Suppressor macrophage treated with lipopolysaccharide for 1 hour (primary cell): Measurements from ENCODE around the gene TGFB2.
A peak's percentile ranks its signal among the peaks of the same experiment; 100 is the strongest.

Experiments used
- DNase-seq, 3 donors: peaks; one replicate each; pipeline ENCODE4 v3.0.0-alpha.2; 2020 to 2022

Gene TGFB2

DNA sequence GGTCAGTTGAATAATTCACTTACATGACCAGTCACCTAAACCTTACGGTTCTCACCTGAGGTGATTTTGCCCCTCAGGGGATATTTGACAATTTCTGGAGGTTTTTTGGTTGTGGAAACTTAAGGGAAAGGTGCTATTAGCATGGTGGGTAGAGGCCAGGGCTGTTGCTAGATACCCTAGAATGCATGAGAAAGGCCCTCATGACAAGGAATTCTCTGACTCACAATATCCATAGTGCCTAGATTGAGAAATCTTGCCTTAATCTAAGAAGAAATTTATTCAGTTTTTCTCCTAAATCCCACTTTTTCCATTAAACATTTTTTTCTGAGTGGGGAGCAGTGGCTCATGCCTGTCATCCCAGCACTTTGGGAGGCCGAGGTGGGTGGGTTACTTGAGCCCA is 119.7 kb downstream of the TGFB2 start:
- DNase-seq, result no peak

DNA sequence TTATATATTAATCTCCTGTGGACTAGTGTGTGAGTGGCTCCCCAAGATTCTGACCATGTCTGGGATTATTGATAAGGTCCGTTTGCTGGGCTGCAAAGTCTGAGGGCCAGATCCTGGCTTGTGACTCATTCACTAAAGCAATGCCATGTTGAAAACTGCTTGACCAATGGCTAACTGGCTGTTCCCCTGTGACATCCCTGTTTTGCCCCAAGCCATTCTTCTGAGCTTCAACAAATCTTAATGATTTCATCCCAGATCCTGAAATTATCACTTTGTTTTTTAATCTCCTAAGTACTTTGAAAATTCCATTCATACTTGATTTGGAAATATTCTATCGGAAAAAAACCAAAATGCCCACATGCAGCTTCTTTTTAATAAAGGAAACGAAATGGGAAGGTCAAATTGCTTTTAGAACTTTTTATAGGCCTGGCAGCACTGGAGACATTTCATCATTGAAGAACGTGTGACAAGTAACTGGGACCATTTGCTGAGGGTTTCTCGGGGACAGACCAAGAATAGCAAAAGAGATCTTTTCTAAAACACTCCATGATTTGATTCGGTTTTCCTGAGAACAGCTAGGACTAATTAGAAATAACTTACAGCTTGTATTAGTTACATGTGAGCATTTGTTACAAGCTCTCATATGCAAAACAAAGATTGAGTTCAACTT is 121.3 kb downstream of the TGFB2 start:
- no peak for DNase-seq

DNA sequence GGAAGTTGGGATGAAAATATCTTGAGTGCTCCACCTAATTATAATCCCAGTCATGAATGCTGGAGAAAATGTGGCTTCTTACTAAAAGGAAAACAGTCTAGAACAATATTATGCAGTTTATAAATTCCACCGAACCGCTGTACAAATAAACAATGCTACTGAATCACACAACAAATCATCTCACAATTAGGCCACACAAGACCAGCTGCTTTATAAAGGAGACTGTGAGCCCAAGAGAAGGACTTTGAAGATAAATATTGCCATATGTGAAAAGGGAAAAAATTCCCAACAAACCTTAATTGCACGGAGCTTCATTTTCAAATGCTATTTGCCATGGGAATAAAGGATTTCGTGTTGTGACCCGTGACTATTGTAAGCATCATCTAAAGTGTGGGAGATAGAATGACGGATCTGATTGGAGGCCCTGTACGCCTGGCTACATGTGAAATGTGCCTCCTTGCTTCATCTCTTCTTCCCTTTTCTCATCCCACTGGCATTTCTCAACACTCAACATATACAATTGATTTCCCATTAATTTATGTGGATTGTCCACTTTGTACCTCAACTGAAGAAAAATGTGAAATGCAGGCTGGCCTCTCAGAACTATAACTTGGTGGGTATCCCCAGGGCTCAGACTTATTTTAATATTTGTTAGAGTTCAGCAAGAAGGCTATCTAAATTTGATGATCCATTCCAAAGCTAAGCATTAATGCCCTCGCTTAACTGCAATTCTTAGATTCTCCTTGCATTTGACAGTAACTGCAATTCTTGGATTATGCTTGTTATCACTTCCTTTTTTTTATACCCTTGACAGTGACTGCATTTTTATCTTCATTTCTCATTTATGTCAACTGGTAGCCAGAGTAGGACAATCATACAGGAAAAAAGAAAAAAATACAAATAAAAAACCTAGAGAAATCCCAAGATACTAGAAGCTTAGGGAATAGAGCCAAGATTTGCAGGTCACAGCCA is 122.3 kb downstream of the TGFB2 start:
- DNase-seq, result peak; percentile 33 to 43 (median 37)

DNA sequence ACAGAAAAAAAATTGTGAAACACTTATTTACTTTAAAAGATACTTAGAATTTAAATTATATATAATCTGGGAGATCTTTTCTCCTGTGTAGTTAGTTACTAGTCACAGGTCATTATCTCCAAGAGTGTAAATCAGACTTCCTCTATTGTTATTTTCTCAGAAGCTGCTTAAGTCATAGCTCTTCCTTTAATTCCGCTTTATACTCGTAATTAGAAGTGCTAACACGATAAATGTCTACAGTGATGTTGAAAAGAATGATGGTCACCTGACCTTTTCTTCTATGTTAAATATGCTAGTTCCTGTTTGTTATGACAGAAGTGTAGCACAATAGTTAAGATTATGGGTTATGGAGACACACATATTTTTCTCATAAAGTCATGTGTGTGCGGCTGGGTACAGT is 123.6 kb downstream of the TGFB2 start:
- DNase-seq, result peak; percentile 38 to 72 (median 66)

DNA sequence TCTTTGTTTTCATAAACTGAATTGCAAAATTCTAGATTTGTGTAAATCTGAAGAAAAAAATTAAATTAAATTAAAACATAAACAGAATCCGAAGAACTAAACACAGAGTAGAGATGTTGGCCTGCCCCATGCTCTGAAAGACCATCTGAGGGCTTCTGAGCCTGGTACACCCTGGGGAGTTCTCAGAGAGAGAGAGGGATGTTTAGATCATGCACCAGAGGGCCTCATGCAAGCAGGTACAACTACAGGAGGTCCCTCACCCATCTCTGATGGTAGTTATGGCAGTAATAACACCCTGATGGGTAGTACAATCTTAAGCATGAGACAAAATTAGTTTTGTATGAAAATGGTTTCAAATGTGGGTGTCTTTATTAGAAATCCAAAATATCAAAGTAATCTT is 127.7 kb downstream of the TGFB2 start:
- DNase-seq, result no peak

DNA sequence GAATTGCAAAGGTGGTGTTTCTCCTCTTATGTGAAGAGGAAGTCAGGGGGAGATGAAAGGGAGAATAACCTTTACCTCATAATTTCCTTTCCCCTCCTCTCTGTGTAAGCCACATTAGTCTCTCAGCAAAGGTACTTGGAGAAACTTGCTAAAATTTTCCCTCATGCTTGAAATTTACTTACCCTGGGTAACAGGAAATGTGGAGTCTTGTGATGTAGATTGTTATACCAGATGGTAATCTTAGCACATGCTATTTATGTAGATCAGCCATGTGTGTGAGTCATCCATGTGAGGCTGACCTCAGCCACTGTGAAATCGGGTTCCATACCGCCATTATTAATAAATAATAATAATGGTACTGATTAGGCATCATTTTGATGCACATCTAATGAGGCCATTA is 128.4 kb downstream of the TGFB2 start:
- peak; percentile 52 to 68 (median 57) for DNase-seq

DNA sequence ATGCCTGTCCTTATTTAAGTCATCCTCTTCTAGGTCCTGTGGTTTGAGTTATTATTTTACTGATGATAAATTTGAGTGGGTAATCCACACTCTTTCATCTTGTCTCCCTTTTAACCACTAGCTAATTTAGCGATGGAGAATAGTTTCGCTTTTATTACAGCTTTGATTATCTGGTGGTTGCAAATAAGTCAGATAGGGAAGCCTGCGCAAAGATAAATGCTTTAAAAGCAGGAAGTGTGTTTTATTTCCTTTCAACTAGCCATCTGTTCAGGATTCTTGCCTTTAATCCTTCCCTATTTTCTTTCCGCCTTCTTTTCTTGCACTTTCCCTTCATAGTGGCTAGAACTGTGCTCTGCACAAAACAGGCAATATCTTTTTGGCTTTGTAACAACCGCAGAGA is 129.0 kb downstream of the TGFB2 start:
- peak in 2 of 3 donors; percentile 21 to 41 for DNase-seq

DNA sequence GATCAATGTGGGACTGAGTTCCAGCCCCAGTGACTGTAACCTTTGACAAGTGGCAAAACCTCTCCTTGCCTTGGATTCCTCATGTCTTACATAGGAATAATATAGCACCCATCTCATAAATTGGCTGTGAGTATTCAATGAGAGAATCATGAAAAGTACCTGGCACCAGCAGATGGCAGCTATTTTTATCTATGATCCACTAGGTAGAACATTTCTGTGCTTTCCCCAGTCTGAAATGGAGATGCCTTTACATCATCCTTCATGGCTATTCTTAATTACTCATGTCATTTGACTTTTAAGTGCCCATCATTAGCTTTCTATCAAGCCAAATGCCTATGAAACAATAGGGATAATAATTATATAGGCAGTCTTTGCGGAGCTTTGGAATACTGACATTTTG is 130.1 kb downstream of the TGFB2 start:
- DNase-seq, result no peak

DNA sequence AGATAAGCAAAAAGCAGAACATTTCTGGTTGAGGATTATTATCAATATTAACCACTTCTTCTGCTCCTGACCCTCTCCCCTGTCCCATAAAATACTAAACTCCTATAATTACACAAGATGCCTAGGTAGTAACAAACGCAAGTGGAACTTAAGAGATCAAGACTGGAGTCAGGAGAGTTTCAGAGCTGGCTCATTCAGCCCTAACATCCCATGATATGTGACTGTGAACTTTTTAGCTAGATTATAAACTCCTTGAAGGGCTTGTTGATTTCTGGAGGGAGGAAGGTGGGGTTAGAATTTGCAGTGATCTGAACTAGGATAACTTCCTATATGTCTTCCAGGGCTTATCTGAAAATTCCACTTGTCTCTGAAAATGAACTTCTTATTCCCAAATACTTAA is 130.6 kb downstream of the TGFB2 start:
- no peak for DNase-seq

DNA sequence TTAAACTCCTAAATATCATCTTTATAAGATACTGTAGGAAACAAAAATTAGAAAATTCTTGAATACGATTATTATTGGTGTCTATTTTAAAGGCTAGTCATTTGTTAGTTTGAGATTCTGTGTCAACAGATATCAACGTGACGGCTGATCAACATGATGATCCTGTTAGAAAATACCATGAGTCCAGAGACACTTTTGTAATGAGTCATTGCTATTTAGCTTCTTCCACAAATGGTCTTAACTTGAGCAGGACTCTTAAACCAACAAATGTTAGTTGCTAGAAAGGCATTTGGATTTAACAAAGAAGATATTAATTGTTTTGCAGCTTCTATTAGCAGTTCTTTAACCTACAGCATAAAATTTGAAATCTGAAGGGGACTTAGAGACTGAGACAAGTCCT is 131.2 kb downstream of the TGFB2 start:
- DNase-seq, result no peak

DNA sequence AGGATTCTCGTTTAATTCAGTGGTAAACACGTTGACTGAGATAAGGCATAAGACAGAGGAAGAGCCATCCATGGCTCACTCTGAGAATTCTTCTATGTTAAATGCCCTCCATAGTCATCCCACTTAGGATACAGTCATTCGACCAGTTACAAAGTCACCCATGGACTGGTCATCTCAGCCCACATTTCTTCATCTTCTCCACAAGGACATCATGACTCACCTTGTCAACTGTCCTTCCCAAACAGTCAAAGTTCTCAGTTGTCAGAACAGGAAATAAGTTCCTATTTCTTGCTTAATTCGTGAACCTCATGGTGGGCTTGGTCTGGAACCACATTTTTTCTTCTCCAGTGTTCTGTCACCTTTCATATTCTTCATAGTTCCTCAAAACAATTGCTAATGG is 133.2 kb downstream of the TGFB2 start:
- peak; percentile 57 to 85 (median 81) for DNase-seq

DNA sequence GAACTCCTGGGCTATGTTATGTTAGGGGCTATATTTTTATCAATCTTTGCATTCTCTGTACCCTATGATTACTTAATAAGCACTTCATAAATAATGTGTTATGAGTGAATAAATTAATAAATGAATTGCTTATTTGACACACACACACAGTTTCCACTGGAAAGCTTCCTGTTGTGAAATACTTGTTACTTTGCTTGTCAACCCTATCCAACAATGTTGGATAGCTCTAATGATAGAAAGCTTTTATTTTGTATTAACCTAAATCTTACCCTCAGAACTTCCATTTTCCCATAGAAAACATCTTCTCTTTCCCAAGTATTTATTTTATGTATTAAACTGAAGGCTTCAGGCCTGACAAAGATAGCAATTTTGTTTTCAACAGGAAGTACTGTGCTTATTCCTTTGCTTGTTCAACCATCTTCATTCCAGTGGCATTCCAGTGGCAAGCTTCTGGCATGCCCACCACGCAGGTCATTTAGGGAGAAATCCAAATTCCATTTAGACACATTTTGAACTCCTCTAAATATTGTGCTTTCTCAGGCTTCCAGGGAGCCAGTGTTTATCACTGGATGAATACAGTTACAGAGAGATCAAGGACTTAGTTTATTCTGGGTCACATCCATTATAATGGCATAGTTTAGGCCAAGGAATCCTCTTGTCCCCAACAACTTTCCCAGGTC is 134.4 kb downstream of the TGFB2 start:
- DNase-seq, result no peak

DNA sequence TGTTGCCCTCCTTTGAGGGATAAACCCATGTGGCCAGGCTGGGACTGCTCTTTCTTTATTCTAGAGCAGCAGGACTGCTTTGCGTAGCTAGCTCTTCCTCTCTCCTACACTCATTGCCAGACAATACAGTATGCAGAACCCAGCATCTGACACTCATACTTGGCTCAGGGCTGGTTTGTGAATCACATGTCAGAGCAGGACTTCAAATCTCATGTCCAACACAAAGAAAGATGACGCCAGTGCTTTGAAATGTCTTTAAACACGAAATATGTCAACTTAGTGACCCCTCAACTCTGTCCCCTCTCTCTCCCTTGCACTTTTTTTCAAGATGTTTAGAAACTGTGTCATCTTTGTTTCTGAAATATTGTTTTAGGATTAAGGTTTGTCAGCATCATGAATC is 135.0 kb downstream of the TGFB2 start:
- no peak for DNase-seq

DNA sequence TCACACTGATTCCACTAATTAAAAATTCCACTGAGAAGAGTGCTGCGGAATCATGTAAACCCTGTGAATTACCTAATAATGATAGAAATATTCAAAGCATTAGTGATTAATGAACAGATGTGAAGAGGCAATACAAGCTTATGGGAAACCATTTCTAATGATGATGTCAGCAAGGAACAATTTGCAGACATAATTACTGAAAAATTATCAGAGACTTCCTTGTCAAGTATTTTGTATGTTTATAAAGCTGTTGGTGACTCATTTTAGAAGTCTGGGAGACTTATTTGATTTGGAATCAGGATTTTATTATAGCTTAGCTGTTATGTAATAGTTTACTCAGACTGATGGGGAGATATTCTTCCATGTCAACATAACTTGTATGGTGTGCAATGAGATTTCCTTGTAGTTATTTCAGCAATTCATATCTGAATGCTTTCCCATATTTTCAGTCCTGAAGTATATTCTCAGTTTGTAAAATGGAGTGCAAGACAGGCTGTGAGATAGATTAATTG is 135.5 kb downstream of the TGFB2 start:
- no peak for DNase-seq

DNA sequence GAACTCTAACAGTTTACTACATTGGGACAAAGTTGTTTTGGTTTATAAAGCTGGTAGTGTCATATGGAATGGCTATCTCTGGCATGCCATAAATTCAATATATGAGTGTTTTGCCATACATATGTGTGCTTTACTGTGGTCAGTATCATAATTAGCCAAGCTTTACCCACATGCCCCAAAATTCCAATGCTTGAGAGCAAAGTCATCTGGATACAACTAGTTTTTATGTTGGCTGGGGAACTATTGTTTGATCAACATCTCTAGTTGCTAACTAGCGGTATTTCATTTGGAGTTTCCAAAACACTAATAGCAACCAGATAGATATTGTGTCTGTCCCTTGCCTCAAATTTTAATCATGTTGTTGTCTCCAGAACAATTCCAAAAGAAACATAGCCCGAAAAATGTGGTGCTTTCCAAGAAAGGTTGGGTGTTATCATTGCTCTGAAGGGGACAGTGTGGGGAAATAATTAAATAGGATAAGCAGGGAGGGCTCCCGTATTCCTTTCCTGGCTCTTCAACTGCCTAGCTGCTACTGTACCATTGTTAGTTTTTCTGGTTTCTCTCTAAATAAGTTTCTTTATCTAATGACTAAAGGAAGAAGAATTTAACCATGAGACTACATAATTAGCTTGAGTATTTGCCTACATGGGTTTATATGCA is 136.1 kb downstream of the TGFB2 start:
- no peak for DNase-seq

DNA sequence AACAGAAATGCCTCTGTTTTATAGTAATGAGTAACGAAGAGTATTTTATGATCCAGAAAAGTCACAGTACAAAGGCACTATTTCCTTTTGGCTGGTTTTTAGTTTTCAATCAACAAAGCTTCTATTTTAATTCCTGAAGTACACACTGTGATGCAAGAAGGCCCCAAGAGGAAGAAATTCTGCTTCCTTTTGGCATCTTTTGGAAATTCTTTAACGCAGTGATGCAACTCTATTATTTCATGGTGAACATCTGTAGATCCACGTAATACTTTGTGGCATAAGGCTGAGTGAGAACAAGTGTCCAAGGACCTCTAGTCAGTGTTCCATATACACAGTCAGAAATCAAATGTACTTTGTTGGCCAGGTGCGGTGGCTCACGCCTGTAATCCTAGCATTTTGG is 137.5 kb downstream of the TGFB2 start:
- DNase-seq, result peak; percentile 54 to 83 (median 74)

DNA sequence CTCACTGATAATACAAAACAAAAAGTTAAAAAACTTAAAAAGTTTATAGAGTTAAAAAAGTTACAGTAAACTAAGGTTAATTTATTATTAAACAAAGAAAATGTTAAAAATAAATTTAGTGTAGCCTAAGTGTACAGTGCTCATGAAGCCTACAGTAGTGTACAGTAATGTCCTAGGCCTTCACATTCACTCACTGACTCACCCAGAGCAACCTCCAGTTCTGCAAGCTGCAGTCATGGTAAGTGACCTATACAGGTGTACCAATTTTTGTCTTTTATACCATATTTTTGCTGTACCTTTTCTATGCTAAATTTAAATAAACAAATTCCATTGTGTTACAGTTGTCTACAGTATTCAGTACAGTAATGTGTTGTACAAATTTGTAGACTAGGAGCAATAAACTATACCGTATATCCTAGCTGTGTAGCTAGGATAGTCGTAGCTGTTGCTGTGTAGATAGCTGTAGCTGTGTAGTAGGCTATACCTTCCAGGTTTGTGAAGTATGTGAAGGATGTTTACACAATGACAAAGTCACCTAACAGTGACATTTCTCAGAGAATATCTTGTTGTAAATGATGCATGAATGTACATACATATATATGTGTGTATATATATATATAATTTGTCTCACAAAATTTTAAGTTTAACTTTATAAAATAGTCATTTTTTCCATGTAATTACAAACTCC is 140.2 kb downstream of the TGFB2 start:
- no peak for DNase-seq

DNA sequence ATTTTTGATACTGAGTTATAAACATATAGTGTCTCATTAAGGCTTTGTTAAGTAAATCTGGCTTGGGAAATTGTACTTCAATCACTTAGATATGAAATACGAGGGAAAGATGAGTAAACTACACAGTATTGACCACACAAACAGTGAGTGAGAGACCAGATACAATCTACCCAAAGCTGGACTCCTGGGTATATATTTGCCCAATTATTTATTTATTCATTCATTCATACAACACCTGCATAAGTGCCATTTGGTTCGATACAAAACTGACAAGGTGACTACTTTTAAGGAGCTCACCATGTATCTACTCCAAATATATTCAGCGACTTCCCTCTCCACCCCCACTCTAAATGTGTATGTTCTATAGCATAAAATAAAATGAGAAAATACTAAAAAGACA is 143.4 kb downstream of the TGFB2 start:
- no peak for DNase-seq

DNA sequence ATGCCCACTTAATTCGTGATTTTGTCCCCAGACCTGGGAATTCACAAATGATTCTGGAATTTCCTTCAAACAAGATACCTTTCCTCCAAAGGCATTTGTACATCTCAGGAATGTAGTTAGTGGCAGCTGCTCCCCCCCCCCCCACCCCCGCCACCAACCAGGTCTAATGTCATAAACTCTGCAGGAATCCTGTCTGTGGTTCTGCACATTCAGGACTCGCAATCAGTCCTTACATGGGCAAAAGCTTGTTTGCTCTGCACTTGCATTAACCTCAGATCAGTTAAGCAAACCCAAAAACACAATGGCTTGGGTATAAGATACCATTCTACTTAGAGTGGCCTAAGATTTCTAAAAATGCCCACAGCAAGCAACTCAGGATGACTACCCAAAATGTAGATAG is 143.8 kb downstream of the TGFB2 start:
- DNase-seq, result no peak

DNA sequence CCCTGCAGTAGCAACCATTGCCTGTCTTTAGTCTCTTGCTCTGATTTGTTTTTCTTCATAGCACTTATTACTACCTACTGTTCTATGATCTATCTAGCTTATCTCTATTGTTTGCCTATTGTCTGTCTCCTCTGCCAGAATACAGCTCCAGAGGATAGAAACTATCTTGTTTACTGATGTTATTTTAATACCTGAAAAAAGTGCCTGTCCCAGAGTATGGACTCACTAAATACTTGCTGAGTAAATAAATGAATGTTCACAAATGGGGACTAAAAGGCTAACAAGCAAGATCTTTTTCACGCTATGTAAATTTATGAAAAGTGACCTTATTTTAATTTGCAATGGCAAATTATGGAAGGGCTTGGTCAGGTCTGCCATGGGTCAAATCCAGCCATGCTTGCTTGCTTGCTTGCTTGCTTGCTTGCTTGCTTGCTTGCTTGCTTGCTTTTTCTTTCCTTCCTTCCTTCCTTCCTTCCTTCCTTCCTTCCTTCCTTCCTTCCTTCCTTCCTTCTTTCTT is 145.3 kb downstream of the TGFB2 start:
- no peak for DNase-seq

DNA sequence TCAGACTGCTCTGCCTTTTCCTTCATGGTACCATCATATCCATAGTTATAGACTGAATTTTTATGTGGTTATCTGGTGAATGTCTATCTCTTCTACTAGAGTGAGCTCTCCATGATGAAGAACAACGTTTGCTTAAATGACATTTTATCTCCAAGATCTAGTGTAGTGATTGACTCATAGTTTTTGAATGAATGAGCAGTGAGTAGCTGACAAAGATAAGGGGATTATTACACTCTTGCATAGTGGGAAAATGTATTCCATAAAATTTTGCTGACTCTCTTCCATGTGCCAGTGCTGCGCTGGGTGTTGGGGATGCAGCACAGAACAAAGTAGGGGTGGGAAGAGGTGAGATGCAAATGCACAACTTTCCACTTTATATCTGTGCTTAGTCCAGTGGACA is 147.7 kb downstream of the TGFB2 start:
- DNase-seq, result no peak

DNA sequence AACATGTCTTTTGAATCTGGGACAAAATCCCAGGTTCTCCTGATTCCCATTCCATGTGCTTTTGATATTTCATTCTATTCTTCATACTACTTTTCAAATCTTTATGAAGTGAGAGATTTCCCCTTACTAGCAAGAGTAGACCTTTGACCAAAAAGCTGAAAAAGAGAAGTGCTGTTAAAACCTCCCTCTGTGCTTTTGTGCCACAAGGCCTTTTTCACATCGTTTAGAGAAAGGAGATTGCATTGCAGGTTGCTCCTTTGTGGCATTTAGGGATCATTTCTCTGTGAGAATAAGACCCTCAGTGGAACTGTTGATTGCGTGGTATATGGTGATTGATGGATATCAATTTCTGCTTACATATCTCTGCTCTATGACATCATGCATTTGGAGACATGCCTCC is 148.8 kb downstream of the TGFB2 start:
- no peak for DNase-seq
